Hepatocyte (in vitro differentiated cells): Measurements from ENCODE around the gene FRY.

Experiments used
- EZH2 ChIP-seq: fragments of 200-600 bp; sonication (generic); IDR thresholded peaks from 2 replicates; pipeline ENCODE4 v1.6.1; 2016; ENCODE audit warnings: antibody characterized with exemption, mild to moderate bottlenecking, borderline replicate concordance
- TF ChIP-seq, protein P1 (sequence below): fragments of 200-600 bp; sonication (generic); IDR thresholded peaks from 2 replicates; pipeline ENCODE4 v1.5.1; 2016; ENCODE audit warnings: antibody characterized with exemption, mild to moderate bottlenecking; ENCODE audit not compliant: poor library complexity

- TF ChIP-seq, protein P1, sequence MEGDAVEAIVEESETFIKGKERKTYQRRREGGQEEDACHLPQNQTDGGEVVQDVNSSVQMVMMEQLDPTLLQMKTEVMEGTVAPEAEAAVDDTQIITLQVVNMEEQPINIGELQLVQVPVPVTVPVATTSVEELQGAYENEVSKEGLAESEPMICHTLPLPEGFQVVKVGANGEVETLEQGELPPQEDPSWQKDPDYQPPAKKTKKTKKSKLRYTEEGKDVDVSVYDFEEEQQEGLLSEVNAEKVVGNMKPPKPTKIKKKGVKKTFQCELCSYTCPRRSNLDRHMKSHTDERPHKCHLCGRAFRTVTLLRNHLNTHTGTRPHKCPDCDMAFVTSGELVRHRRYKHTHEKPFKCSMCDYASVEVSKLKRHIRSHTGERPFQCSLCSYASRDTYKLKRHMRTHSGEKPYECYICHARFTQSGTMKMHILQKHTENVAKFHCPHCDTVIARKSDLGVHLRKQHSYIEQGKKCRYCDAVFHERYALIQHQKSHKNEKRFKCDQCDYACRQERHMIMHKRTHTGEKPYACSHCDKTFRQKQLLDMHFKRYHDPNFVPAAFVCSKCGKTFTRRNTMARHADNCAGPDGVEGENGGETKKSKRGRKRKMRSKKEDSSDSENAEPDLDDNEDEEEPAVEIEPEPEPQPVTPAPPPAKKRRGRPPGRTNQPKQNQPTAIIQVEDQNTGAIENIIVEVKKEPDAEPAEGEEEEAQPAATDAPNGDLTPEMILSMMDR: no peak
- no peak for TF ChIP-seq EZH2
These were observed 279.8 kb downstream of the FRY start for GRCh38 chr13:32311188-32311897.
